GM12878 (cell line): ENCODE data around the gene KCNK4. TPM values are rescaled to one million over a fixed set of nuclear protein-coding genes. Genes with fewer than 3 reads are reported as not detected.

Experiments used
- BCL11A ChIP-seq: IDR thresholded peaks from 2 replicates; pipeline ENCODE4 v1.6.1; 2011; ENCODE audit warnings: low read depth, low read length
- CBFB ChIP-seq: IDR thresholded peaks from 2 replicates; pipeline ENCODE4 v1.6.1; 2016; ENCODE audit warnings: antibody characterized with exemption, low read depth
- DPF2 ChIP-seq: fragments of 450-650 bp; IDR thresholded peaks from 2 replicates; pipeline ENCODE4 v1.6.1; 2017; ENCODE audit warnings: mild to moderate bottlenecking
- ESRRA ChIP-seq: IDR thresholded peaks from 2 replicates; pipeline ENCODE4 v1.6.1; 2012; ENCODE audit warnings: mild to moderate bottlenecking, low read length, improper control_type of control experiment
- MEF2A ChIP-seq: IDR thresholded peaks from 2 replicates; pipeline ENCODE4 v1.6.1; 2011; ENCODE audit warnings: low read depth, mild to moderate bottlenecking, low read length, moderate library complexity; ENCODE audit not compliant: insufficient read depth
- POLR2A ChIP-seq: IDR thresholded peaks from 2 replicates; pipeline ENCODE4 v1.6.1; 2011; ENCODE audit warnings: low read depth, mild to moderate bottlenecking, low read length
- POLR2AphosphoS2 ChIP-seq: IDR thresholded peaks from 2 replicates; pipeline ENCODE4 v1.6.1; 2011; ENCODE audit warnings: low read depth, mild to moderate bottlenecking, low read length, improper control_type of control experiment, moderate library complexity
- RELA ChIP-seq: fragments of 450-650 bp; IDR thresholded peaks from 2 replicates; pipeline ENCODE4 v1.8.0; 2014; ENCODE audit warnings: borderline replicate concordance; ENCODE audit not compliant: partially characterized antibody
- SPI1 ChIP-seq: IDR thresholded peaks from 2 replicates; pipeline ENCODE4 v1.6.1; 2011; ENCODE audit warnings: low read depth, mild to moderate bottlenecking, low read length, moderate library complexity, borderline replicate concordance; ENCODE audit not compliant: insufficient read depth
- YY1 ChIP-seq: IDR thresholded peaks from 2 replicates; pipeline ENCODE4 v1.6.1; 2011; ENCODE audit warnings: low read depth, mild to moderate bottlenecking, low read length
- ZBED1 ChIP-seq: IDR thresholded peaks from 2 replicates; pipeline ENCODE4 v1.6.1; 2016; ENCODE audit warnings: borderline replicate concordance
- polyA plus RNA-seq, 11 experiments: library from polyadenylated mRNA; depleted of rRNA in 4 of 11; unstranded in 6 of 11; stranded (reverse) in 5 of 11; fragments of >200 nt; fragmentation: Nextera tagmentation in 4 of 11; fragmentation: Illumina TruSeq in 1 of 11; extraction: Ambion mirVana in 4 of 11; extraction: Trizol in 1 of 11; gene quantifications; 1 replicate in 1 of 11; 2 replicates in 10 of 11; pipeline versions ENCODE4 v1.2.1 to v1.2.3, GENCODE V29; 2011 to 2016; ENCODE audit warnings: inconsistent platforms in 2 of 11, missing spikeins in 2 of 11, low read depth in 1 of 11
- total RNA-seq, 4 experiments: library from RNA; depleted of rRNA in 3 of 4; stranded (reverse); fragments of >200 nt in 3 of 4; fragmentation: Illumina TruSeq in 1 of 4; extraction: Trizol in 1 of 4; gene quantifications; 2 replicates each; pipeline versions ENCODE4 v1.2.1 to v1.2.3, GENCODE V29; 2013 to 2021
- TF ChIP-seq, protein P1 (sequence below): fragments of 150-350 bp; IDR thresholded peaks from 2 replicates; pipeline ENCODE4 v1.6.1; 2016; ENCODE audit warnings: low read depth, low read length
- TF ChIP-seq, protein P2 (sequence below): fragments of 450-650 bp; IDR thresholded peaks from 2 replicates; pipeline ENCODE4 v1.6.1; 2017; ENCODE audit warnings: mild to moderate bottlenecking, moderate library complexity
- TF ChIP-seq, protein P3 (sequence below): fragments of 450-650 bp; IDR thresholded peaks from 2 replicates; pipeline ENCODE4 v1.6.1; 2016; ENCODE audit warnings: mild to moderate bottlenecking

The KCNK4 gene
- total and polyA plus RNA-seq, 10 of the 15 experiments (the other 5 are each of a cell fraction or from before 2014, with no cell fraction given) = 0.04 TPM; not detected in 9

DNA sequence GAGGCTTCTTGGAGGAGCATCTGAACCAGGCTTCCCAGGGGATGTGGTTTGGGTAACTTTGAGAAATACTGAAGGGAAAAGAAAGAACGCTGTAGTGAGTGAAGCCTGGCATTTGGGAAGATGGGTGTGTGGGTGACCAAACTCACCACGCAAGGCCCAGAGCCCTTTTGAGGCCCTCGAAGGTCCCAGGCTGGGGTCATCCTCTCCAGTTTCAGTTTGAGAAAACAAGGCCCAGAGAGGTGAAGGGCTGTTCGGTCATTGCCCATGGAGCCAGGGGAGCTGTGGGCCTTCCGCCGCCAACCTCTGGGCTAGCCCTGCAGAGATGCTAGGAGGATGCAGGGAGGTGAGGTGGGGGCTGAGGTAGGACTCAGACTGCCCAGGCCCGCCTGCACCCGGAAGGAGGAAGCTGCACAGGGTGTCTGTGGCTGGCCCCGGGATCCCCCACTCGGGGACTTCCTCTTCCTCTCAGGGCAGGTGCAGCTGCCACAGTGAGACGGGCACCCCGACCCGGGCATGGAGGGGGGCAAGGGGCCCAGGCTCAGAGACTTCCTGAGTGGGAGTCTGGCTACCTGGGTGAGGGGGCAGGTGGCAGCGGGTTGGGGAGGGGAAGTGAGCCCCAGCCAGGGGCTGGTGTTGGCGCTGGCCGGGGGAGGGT lies 48.8 kb downstream of the KCNK4 start, which contains the start of gene CCDC88B (continued):
- TF ChIP-seq, protein P1, sequence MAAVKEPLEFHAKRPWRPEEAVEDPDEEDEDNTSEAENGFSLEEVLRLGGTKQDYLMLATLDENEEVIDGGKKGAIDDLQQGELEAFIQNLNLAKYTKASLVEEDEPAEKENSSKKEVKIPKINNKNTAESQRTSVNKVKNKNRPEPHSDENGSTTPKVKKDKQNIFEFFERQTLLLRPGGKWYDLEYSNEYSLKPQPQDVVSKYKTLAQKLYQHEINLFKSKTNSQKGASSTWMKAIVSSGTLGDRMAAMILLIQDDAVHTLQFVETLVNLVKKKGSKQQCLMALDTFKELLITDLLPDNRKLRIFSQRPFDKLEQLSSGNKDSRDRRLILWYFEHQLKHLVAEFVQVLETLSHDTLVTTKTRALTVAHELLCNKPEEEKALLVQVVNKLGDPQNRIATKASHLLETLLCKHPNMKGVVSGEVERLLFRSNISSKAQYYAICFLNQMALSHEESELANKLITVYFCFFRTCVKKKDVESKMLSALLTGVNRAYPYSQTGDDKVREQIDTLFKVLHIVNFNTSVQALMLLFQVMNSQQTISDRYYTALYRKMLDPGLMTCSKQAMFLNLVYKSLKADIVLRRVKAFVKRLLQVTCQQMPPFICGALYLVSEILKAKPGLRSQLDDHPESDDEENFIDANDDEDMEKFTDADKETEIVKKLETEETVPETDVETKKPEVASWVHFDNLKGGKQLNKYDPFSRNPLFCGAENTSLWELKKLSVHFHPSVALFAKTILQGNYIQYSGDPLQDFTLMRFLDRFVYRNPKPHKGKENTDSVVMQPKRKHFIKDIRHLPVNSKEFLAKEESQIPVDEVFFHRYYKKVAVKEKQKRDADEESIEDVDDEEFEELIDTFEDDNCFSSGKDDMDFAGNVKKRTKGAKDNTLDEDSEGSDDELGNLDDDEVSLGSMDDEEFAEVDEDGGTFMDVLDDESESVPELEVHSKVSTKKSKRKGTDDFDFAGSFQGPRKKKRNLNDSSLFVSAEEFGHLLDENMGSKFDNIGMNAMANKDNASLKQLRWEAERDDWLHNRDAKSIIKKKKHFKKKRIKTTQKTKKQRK = no peak
- no peak for TF ChIP-seq BCL11A
- TF ChIP-seq YY1 = peak; percentile 38; the same call in 1 of the 2 replicates
- TF ChIP-seq, protein P2, sequence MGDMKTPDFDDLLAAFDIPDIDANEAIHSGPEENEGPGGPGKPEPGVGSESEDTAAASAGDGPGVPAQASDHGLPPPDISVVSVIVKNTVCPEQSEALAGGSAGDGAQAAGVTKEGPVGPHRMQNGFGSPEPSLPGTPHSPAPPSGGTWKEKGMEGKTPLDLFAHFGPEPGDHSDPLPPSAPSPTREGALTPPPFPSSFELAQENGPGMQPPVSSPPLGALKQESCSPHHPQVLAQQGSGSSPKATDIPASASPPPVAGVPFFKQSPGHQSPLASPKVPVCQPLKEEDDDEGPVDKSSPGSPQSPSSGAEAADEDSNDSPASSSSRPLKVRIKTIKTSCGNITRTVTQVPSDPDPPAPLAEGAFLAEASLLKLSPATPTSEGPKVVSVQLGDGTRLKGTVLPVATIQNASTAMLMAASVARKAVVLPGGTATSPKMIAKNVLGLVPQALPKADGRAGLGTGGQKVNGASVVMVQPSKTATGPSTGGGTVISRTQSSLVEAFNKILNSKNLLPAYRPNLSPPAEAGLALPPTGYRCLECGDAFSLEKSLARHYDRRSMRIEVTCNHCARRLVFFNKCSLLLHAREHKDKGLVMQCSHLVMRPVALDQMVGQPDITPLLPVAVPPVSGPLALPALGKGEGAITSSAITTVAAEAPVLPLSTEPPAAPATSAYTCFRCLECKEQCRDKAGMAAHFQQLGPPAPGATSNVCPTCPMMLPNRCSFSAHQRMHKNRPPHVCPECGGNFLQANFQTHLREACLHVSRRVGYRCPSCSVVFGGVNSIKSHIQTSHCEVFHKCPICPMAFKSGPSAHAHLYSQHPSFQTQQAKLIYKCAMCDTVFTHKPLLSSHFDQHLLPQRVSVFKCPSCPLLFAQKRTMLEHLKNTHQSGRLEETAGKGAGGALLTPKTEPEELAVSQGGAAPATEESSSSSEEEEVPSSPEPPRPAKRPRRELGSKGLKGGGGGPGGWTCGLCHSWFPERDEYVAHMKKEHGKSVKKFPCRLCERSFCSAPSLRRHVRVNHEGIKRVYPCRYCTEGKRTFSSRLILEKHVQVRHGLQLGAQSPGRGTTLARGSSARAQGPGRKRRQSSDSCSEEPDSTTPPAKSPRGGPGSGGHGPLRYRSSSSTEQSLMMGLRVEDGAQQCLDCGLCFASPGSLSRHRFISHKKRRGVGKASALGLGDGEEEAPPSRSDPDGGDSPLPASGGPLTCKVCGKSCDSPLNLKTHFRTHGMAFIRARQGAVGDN = peak; percentile 54; the same call in 1 of the 2 replicates
- no peak for TF ChIP-seq ZBED1
- TF ChIP-seq POLR2A = peak; percentile 78
- TF ChIP-seq CBFB = peak; percentile 74; the same call in 1 of the 2 replicates
- no peak for TF ChIP-seq RELA
- TF ChIP-seq POLR2AphosphoS2 = no peak
- TF ChIP-seq SPI1 = peak; percentile 93
- 0 out of 2 replicates have a peak, but pooled peaks have one; percentile 23 for TF ChIP-seq MEF2A
- TF ChIP-seq DPF2 = peak; percentile 57
- TF ChIP-seq, protein P3, sequence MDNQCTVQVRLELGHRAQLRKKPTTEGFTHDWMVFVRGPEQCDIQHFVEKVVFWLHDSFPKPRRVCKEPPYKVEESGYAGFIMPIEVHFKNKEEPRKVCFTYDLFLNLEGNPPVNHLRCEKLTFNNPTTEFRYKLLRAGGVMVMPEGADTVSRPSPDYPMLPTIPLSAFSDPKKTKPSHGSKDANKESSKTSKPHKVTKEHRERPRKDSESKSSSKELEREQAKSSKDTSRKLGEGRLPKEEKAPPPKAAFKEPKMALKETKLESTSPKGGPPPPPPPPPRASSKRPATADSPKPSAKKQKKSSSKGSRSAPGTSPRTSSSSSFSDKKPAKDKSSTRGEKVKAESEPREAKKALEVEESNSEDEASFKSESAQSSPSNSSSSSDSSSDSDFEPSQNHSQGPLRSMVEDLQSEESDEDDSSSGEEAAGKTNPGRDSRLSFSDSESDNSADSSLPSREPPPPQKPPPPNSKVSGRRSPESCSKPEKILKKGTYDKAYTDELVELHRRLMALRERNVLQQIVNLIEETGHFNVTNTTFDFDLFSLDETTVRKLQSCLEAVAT = peak; percentile 52; the same call in 1 of the 2 replicates
- TF ChIP-seq ESRRA = 0 out of 2 replicates have a peak, but pooled peaks have one; percentile 32
